Testis (tissue), 2 donors: ENCODE data around the gene SAMHD1.

Experiments used
- CTCF ChIP-seq, 3 experiments: fragments of 450-650 bp in 2 of 3; fragments of 200-600 bp in 1 of 3; sonication (generic) in 1 of 3; IDR thresholded peaks; one replicate each; pipeline ENCODE4 v1.5.1; 2016 to 2019; ENCODE audit warnings: antibody characterized with exemption in 3 of 3, mild to moderate bottlenecking in 2 of 3, moderate library complexity in 1 of 3
- POLR2A ChIP-seq: fragments of 450-650 bp; IDR thresholded peaks from one replicate; pipeline ENCODE4 v1.6.1; 2017; ENCODE audit warnings: antibody characterized with exemption, mild to moderate bottlenecking, moderate library complexity

GRCh38 chr20:36967636-36968035 lies 16.1 kb upstream of the SAMHD1 start:
- TF ChIP-seq POLR2A (no peak), CTCF (IDR thresholded peaks at IDR 0.05) (no peak)
